ENCODE measurements around the gene CDKN2B-AS1. TPM values are rescaled to one million over a fixed set of nuclear protein-coding genes. Genes with fewer than 3 reads are reported as not detected.

CDKN2B-AS1 gene
- total RNA-seq, 2 donors from 2014 or later, result 0.13 TPM; not detected in 1

DNA sequence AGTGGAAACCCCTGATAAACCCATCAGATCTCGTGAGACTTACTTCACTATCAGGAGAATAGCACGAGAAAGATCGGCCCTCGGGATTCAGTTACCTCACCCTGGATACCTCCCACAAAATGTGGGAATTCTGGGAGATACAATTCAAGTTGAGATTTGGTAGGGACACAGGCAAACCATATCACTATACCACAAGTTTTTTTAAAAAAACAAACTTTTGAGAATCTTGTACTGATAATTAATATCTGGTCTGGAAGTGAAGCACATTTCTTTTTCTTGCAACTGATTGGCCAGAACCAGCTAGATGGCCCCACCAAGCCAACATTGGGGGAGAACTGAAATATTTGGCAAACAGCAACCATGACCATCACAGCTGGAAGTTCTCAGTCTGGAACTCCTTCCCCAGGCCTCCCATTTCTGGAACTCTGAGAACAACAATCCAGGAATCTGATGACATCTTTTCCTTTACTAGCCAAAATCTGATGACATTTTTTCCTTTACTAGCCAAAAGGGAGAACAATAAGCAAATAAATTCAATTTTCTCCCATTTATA is 66.3 kb downstream of the CDKN2B-AS1 start:
- DNase-seq (no peak), ATAC-seq (peak; percentile 65 to 74)
- intact Hi-C loops (cut with DNase I), result no loop called here

GRCh38 chr9:22064957-22065356 is 70.4 kb downstream of the CDKN2B-AS1 start:
- ATAC-seq, result no peak
- DNase-seq, result no peak
- intact Hi-C loops (cut with DNase I), result no loop called here

DNA sequence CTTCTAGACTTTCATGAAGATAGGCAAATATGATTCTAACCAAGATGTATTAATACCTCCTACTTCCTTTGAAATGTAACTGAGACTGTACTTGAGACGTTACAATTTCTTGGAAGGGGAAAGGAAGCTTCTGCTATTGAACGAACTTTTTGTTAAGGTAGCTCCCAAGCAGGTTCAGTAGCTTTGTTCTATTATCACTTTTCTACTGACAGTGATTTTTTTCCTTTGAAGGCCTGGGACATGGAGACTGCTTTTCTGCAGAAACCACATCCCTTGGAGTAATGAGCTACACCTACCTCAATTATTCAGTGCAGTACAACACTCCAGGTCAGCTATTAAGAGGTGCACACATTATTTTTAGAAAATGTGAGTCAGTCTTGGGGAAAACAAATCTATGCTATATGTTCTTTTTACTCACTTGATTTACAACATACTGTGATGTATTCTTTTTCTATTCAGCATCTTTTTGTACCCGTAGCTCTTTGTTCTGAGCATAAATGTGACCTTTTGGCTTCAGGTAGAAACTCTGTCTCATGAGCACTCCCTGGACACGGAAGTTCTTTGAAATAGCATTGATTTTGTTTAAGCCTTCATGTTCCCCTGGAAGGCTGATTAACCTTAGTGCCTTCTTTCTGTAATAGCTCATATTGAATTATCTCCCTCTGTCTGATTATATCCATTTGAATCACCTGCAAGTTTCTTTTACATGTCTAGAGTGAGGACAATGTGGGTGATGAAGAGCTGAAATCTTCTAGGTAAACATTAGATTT is 71.0 kb downstream of the CDKN2B-AS1 start:
- intact Hi-C loops (cut with DNase I), result no loop called here
- DNase-seq (no peak), ATAC-seq (no peak)

DNA sequence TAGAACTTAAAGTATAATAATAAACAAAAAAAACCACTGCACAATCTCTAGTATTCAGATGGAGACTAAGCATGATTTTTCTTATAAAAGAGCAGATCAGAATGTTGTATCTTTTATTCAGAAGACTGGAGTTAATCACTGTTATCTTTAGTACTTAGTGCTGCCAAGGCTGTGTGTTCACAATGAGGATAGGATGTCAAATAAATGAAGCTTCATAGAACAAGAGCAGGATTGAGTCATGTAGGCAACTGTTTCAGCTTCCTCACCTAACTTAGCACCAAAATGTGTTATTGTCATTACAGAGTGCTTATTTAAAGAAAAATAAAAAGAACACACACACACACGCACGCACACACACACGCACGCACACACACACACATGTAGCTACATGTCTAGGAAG is 72.6 kb downstream of the CDKN2B-AS1 start:
- intact Hi-C loops (cut with DNase I), result no loop called here

DNA sequence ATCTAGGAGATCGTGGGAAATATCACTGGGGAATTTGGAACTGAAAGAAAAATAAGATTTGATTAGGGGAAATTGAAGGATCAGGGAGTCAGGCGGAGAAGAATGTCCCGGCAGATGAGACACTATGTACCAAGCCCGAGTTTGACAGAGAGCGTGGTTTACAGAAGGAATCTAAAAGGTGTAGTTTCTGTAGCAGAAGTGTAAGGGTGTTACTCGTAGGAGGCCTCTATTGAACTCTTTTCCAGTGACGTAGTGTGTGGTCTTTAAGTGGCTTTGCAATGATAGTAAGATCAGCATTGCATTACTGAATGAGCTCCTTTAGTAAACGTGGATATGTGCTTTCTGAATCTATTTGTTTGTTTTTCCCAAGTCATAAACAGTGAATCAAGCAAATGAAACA is 73.8 kb downstream of the CDKN2B-AS1 start:
- intact Hi-C loops (cut with DNase I), result no loop called here
- no peak for ATAC-seq
- no peak for DNase-seq

More for the DNA sequence above, 72.6 kb downstream of the CDKN2B-AS1 start:
- ATAC-seq, result no peak
- DNase-seq, result no peak

DNA sequence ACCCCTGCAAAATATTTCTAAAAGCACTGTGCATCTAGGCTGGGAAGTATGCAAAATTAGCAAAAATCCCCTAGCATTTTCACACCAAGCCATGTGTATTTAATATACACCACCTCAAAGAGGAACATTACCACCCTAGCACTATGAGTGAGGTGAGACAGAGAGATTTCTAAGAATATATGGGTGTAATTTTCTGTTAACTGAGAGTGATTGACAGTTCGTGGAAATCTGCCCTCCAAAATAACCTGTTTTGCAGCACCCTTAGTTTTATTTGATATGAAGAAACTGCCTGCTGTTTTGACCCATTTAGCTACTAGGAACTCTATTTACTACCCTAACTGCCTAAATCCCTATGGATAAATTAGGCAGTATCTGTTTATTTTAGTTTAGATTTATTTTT is 78.8 kb downstream of the CDKN2B-AS1 start:
- no peak for DNase-seq
- intact Hi-C loops (cut with DNase I), result no loop called here
- ATAC-seq, result no peak

- intact Hi-C loops (cut with DNase I), result no loop called here
- ATAC-seq, result no peak
Measured at GRCh38 chr9:22078081-22078480, 83.5 kb downstream of the CDKN2B-AS1 start.

DNA sequence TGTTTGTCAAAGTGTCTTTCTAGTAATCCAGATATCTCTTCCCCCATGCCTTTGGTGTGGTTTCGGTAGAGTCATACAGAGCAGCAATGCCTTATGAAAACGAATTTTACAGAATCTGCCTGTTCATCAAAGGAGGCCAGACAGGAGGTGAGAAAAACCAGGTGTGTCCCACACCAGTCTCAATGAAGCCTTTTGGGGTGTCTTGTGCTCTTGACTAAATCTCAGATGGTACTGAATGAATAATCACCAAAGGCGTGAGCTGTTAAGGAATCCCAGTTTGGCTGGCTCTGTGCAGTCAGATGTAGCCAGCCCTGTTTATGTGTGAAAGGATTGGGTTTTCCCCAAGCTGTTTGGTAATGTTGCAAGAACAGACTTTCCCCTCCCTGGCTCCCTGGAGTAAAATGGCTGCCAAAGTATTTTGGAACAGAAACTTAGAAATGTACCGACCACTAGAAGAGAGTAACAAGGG is 85.3 kb downstream of the CDKN2B-AS1 start:
- intact Hi-C loops (cut with DNase I), result no loop called here
- DNase-seq (peak; percentile 31), ATAC-seq (peak; percentile 94 to 97)

More at GRCh38 chr9:22078081-22078480, 83.5 kb downstream of the CDKN2B-AS1 start:
- no peak for DNase-seq

DNA sequence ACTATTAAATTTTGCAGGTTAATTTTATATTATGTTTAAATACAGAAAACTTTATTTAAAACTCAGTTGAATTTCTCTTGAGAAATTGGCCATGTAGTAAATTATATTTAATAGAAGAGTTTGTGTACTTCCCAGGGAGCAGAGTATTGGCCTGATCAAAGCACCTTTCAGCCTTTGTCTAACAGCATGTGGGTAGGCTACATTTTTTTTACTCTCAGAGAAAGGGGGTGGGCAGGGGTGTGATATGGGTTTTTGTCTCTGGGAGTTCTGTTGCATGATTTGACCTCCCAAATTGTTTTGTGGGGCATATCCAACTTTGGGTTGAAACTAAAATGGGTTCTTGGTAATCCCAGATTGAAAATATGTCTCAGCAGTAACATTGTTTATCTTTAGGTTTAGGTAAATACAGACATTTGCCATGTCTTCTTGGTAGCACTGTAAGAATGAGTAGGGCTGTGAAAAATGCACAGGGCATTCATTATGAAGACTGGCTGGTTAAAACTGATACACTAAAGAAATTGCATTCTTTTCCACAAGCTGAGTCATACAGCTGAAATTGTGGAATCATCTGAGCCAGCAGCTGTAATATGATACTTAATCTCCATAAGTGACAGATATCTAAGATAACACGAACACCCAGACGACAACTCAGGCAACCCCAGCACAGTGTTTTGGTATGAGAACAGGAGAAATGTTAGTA is 89.9 kb downstream of the CDKN2B-AS1 start:
- DNase-seq (no peak), ATAC-seq (peak in 1 of 2 donors; percentile 56)
- intact Hi-C loops (cut with DNase I), result no loop called here

DNA sequence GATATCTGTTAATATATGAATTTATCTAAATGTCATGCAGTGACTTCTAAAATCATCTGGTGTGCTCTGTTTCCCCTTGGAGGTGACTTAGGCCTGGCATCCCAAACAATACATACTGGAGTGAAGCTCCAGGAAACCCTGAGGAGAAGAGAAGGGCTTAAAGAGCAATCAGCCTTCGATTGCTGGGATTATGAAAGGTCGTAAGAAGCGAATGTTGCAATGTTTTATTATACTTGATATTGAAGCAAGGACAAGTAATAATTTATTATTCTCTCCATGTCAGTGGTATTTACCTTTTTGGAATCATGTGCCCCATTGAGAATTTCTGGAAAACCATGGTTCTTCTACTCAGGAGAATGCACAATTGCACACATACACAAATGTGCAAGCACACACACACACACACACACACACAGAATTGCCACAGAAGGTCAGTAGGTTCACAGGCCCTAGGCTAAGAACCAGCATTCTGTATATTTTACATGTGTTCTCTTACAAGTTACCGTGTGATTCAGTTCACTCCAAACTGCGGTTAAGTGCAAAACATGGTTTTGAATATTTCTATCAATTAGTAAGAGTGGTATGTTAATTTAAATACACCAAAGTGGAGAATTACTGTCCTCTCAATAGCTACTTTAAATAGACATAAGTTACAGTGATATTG is 93.6 kb downstream of the CDKN2B-AS1 start:
- DNase-seq (no peak), ATAC-seq (no peak)
- intact Hi-C loops (cut with DNase I), result no loop called here

GRCh38 chr9:22088717-22089061 is 94.1 kb downstream of the CDKN2B-AS1 start:
- intact Hi-C loops (cut with DNase I), result no loop called here
- DNase-seq, result no peak
- no peak for ATAC-seq

GRCh38 chr9:22097707-22098106 is 103.1 kb downstream of the CDKN2B-AS1 start:
- intact Hi-C loops (cut with DNase I), result no loop called here
- ATAC-seq, result peak in 1 of 2 donors; percentile 77
- no peak for DNase-seq

GRCh38 chr9:22098643-22099332 is 104.2 kb downstream of the CDKN2B-AS1 start:
- no peak for DNase-seq
- intact Hi-C loops (cut with DNase I), result no loop called here
- no peak for ATAC-seq

DNA sequence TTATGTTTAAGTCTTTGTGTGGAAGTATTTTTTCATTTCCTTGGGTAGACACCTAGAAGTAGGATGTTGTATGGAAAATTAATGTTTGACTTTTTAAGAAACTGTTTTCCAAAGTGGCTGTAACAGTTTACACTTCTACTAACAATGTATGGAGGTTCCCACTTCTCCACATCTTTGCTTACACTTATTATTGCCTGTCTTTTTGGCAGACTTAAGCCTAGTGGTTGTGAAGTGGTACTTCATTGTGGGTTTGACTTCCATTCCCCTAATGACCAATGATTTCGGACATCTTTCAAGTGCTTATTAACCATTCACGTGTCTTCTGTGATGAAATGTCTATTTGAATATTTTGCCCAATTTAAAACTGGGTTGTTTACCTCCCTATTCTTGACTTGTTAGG is 106.0 kb downstream of the CDKN2B-AS1 start:
- DNase-seq, result no peak
- intact Hi-C loops (cut with DNase I), result no loop called here
- ATAC-seq, result no peak

- intact Hi-C loops (cut with DNase I), result no loop called here
- DNase-seq, result no peak
- no peak for ATAC-seq
Measured at GRCh38 chr9:22102146-22103053, 107.8 kb downstream of the CDKN2B-AS1 start.

DNA sequence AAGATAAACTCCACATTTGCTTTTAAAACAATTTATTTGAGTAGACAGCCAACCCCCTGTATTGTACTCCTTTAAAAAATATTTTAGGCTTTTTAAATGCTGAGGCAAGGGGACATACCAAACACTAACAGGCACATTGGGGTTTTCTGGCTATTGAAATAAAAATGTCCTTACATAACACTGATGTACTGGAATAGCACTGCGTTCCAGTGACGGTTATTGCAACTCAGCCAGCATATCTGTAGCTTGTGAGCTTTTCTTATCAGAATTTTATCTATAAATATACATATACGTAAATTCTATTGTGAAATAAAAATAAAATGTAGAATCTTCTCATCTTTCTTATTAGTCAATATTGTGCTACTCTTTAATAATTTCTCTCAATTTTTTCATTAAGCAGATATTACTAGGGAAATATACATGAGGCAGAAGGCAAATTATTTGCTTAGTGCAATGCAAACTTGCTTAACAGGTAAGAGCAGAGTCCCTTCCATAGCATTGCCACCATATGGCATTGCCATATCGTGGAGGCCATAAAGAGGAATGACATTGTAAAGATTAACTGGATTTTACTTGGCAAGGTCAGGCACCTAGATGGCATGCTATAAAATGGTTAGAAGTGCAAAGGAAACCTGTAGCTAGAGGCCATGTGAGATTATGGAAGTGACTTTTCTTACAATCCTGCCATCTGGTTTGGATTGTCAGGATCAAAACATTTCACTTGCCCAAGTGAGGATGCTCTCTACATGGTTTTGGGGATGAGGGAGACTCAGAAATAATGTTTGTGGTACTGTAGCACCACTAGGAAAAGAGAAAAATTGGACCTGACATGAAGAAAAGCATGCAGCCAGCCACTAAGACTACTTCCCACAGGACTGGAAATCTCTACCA is 109.3 kb downstream of the CDKN2B-AS1 start:
- DNase-seq (no peak), ATAC-seq (peak in 1 of 2 donors; percentile 48)
- intact Hi-C loops (cut with DNase I), result no loop called here

DNA sequence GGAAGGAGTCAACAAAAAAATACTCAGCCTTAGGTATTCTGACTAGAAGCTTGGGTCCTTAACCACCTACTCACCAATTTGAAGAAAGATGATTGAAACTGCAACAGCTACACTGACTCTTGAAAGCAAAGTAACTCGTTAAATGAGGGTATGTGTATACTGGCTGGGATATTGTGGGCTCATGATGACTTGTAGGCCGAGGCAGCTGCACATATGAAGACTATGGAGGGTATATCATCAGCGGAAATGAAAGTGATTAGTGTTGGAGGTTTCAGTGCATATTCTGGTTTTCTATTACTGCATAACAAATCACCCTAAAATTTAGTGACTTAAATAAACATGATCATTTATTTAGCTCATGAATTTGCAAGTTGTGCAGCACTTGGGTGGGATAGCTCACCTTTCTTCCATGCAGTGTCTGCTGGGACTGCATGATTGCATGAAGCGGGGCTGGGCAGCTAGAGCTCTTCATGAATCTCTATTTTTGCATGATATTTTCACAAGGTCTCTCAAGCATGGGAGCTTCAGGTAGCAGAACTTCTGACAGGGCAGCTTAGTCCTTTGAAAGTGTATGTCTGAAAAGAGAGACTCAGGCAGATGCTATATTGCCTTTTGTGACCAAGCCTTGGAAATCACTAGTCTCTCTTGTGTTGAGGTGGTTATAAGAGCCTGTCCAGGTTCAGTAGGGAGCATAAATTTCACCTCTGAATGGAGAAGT is 110.6 kb downstream of the CDKN2B-AS1 start:
- no peak for ATAC-seq
- DNase-seq, result no peak
- intact Hi-C loops (cut with DNase I), result no loop called here

Data from left cardiac atrium (tissue), 4 donors.